MV-4-11 (cell line): ENCODE results near the gene CCDC15.
"Not testable (repeated sequence)": the region's sequence is repeated elsewhere in the genome, so short reads cannot be mapped to it uniquely, and the experiment has no call there.

Experiments used
- DNase-seq: peaks from one replicate; lab custom pipeline; 2025; lab: John Stamatoyannopoulos, UW

Gene CCDC15

DNA sequence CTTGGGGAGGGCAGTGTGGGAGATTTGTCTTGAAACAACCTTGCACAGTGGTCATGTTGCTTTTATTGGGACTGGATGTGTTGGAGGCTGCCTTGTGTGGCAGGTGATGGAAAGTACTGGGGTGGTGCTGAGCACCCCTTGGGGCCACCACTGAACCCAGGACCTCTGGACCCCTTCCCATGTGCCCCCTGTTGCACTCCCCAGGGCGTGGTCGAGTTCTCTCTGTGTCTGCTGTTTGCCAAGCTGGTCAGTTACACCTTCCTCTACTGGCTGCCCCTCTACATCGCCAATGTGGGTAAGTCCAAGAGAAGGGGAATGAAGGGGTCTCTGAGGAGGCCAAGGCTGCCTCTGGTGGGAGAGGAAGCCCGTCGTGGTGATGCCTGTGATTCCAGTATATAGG, 128.0 kb downstream of the CCDC15 start:
- DNase-seq: no peak

- peak; percentile 64 for DNase-seq
Measured at GRCh38 chr11:125082611-125083311, 128.8 kb downstream of the CCDC15 start.

GRCh38 chr11:125083312-125084056, 129.5 kb downstream of the CCDC15 start:
- DNase-seq: no peak

DNA sequence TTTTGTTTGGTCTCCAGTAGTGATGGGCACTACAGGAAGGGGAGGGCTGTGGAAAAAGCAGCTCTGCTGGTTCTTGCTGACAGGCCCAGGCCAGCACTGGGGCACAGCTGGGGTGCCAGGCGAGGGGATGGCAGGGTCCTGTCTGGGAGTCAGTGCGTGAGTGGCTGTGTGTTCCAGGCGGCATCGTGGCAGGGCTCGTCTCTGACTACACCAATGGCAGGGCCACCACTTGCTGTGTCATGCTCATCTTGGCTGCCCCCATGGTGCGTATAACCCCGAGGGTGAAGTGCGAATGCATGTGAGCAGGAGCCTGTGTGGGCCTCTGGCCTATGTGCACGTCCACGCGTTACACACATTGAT, 130.0 kb downstream of the CCDC15 start:
- no peak for DNase-seq

- DNase-seq: no peak
Measured at GRCh38 chr11:125084761-125085231, 130.8 kb downstream of the CCDC15 start.

DNA sequence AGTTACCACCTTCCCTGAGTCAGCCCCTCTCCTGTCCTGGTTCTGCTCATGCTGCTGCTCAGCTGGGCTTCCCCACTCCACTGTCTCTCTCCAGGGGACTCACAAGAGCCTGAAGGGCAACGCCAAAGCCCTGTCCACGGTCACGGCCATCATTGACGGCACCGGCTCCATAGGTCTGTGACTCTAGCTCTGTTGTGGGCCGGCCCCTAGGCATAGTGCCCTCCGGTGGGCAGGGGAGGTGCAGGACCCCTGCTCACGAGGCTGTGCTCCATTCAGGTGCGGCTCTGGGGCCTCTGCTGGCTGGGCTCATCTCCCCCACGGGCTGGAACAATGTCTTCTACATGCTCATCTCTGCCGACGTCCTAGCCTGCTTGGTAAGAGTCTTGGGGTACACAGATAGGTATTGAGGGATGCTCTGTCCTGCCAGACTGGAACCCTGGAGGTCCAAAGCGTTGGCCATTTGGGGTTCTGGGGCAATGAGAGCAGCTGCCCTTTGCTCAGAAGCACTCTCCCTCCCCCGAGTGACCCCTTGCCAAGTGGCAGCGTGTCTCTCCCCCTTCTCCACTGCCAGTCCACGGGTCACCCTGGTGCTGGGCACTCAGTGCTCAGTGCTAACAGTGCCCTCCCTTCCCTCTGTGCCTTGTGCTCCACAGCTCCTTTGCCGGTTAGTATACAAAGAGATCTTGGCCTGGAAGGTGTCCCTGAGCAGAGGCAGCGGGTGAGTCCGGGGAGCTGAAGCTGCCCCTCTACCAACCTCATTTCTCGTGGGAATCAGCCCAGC, 131.5 kb downstream of the CCDC15 start:
- no peak for DNase-seq

DNA sequence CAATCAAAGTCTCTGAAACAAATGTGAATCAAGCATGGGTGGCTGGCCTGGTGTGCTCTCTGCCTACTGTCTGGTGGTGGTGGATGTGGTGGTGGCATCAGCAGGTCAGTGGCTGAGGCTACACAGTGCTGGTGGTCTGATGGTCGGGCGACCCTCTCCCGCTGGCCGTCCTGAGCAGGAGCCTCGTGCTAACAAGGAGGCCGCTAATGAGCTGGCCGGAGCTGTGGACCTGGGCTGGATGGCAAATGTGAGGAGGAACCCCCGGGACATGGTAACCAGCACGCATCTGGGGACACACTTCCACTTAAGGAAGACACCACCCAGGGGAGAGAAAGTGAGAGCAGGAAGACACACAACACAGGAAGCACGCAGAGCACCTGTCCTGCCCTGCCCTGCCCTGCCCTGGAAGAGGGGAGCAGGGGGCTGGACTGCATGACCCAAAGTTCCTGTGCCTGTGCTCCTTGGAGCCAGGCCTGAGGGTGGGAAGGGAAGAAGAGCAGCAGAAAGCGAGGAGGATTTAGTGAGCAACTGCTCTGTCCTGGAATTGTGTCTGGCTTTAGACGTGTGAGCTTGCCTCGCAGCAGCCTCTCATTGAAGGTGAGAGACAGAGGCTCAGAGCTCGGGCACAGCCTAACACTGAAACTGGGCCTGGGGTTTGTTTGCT, 132.8 kb downstream of the CCDC15 start:
- DNase-seq: no peak

GRCh38 chr11:125088123-125088522, 134.1 kb downstream of the CCDC15 start:
- no peak for DNase-seq

DNA sequence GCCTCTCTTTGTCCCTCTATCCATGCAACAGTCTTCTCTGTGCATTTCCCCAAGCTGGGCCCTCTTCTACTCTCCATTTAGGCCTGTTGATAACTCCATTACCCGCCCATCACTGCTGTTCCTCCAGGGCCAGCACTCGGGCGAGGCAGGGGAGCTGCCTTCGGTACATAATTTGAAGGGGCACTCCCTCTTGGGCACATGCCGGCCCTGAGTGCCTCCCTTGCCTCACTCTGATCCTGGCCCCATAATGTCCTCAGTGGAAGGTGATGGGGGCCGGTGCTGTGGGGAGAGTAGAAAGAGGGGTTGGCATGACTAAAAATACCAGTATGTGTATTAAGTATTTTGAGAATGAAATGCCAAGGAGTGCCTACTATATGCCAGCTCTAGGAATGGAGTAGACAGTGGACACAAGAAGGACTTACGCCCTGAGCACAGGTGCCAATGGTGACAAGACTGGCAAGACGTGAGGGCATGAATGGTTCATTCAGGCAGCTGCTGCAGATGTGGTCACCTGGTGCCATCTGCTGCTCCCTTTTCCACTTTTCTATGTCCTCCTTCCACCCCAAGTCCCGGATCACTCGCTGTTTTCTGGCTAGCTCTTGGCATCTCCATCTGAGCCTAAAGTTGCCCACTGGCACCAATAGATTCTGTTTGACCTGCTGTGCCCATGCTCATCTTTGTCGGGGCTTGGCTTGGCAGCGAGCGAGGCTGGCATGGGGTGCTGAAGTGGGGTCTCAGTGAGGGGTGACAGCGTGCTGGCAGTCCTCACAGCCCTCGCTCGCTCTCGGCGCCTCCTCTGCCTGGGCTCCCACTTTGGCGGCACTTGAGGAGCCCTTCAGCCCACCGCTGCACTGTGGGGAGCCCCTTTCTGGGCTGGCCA, 134.8 kb downstream of the CCDC15 start:
- DNase-seq: no peak

DNA sequence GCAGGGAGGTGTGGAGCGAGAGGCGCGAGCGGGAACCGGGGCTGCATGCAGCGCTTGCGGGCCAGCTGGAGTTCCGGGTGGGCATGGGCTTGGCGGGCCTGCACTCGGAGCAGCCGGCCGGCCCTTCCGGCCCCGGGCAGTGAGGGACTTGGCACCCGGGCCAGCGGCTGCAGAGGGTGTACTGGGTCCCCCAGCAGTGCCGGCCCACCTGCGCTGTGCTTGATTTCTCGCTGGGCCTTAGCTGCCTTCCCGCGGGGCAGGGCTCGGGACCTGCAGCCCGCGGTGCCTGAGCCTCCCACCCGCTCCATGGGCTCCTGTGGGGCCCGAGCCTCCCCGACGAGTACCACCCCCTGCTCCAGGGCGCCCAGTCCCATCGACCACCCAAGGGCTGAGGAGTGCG, 135.5 kb downstream of the CCDC15 start:
- DNase-seq: not testable (repeated sequence)

DNA sequence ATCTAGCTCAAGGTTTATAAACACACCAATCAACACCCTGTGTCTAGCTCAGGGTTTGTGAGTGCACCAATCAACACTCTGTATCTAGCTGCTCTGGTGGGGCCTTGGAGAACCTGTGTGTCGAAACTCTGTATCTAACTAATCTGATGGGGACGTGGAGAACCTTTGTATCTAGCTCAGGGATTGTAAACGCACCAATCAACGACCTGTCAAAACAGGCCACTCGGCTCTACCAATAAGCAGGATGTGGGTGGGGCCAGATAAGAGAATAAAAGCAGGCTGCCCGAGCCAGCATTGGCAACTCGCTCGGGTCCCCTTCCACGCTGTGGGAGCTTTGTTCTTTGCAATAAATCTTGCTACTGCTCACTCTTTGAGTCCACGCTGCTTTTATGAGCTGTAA, 136.1 kb downstream of the CCDC15 start:
- DNase-seq: not testable (repeated sequence)

- no peak for DNase-seq
Measured at GRCh38 chr11:125090816-125091215, 136.8 kb downstream of the CCDC15 start.
